GM18499 (cell line): ENCODE results near the gene FPR2.
"Not testable (repeated sequence)": the region's sequence is repeated elsewhere in the genome, so short reads cannot be mapped to it uniquely, and the experiment has no call there.

ENCODE experiments used
- ATAC-seq: cut with Tn5 transposase; IDR thresholded peaks from one replicate; pipeline ENCODE4 v1.9.1; 2021; ENCODE audit warnings: moderate number of reproducible peaks; ENCODE audit not compliant: insufficient read depth, unreplicated experiment

Gene FPR2

GRCh38 chr19:51803519-51803918, 42.5 kb downstream of the FPR2 start:
- no peak for ATAC-seq

GRCh38 chr19:51803967-51804366, 43.0 kb downstream of the FPR2 start:
- ATAC-seq: no peak

- ATAC-seq: not testable (repeated sequence)
These were observed 43.8 kb downstream of the FPR2 start for GRCh38 chr19:51804789-51805188.

GRCh38 chr19:51805396-51805795, 44.4 kb downstream of the FPR2 start:
- not testable (repeated sequence) for ATAC-seq

- not testable (repeated sequence) for ATAC-seq
These were observed 45.6 kb downstream of the FPR2 start for GRCh38 chr19:51806571-51806970.

- no peak for ATAC-seq
These were observed 46.2 kb downstream of the FPR2 start for GRCh38 chr19:51807111-51807701.

- ATAC-seq: no peak
These were observed 46.9 kb downstream of the FPR2 start for GRCh38 chr19:51807925-51808324.

- no peak for ATAC-seq
These were observed 47.5 kb downstream of the FPR2 start for GRCh38 chr19:51808333-51808986.

GRCh38 chr19:51809787-51810186, 48.8 kb downstream of the FPR2 start:
- ATAC-seq: no peak

- no peak for ATAC-seq
These were observed 49.2 kb downstream of the FPR2 start for GRCh38 chr19:51810223-51810622.

- no peak for ATAC-seq
These were observed 50.4 kb downstream of the FPR2 start for GRCh38 chr19:51811344-51811743.

GRCh38 chr19:51815043-51815442, 54.1 kb downstream of the FPR2 start:
- no peak for ATAC-seq

- no peak for ATAC-seq
These were observed 55.7 kb downstream of the FPR2 start for GRCh38 chr19:51816711-51817110.

GRCh38 chr19:51820011-51820410, 59.0 kb downstream of the FPR2 start:
- no peak for ATAC-seq
